Activated naive CD8-positive, alpha-beta T cell treated with anti-CD3 and anti-CD28 coated beads, Interleukin-2, amount 50 U/mL, for 16 hours (primary cell): ENCODE measurements around the gene EP400.
"Not testable (repeated sequence)": the region's sequence is repeated elsewhere in the genome, so short reads cannot be mapped to it uniquely, and the experiment has no call there.

Source experiments
- DNase-seq: peaks from one replicate; pipeline ENCODE4 v3.0.0-alpha.2; 2020; ENCODE audit warnings: low read depth, low spot score

The EP400 gene

DNA sequence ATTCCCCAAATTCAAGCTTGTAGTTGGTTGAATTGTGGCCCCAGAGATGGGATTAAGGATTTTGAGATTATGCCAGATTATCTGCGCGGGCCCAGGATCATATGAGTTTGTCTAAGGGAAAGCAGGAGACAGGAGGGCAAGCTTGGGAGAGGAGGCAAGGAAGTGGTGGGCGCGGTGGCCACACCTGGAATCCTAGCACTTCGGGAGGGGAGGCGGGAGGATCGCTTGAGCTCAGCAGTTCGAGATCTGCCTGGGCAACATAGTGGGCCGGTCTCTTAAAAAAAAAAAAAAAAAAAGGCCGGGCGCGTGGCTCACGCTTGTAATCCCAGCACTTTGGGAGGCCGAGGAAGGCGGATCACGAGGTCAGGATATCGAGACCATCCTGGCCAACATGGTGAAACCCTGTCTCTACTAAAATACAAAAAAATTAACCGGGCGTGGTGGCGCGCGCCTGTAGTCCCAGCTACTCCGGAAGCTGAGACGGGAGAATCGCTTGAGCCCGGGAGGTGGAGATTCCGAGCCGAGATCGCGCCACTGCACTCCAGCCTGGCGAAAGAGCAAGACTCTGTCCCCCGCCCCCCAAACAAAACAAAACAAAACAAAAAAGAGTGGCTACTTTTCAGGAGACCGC, 21.5 kb upstream of the EP400 start:
- no peak for DNase-seq

DNA sequence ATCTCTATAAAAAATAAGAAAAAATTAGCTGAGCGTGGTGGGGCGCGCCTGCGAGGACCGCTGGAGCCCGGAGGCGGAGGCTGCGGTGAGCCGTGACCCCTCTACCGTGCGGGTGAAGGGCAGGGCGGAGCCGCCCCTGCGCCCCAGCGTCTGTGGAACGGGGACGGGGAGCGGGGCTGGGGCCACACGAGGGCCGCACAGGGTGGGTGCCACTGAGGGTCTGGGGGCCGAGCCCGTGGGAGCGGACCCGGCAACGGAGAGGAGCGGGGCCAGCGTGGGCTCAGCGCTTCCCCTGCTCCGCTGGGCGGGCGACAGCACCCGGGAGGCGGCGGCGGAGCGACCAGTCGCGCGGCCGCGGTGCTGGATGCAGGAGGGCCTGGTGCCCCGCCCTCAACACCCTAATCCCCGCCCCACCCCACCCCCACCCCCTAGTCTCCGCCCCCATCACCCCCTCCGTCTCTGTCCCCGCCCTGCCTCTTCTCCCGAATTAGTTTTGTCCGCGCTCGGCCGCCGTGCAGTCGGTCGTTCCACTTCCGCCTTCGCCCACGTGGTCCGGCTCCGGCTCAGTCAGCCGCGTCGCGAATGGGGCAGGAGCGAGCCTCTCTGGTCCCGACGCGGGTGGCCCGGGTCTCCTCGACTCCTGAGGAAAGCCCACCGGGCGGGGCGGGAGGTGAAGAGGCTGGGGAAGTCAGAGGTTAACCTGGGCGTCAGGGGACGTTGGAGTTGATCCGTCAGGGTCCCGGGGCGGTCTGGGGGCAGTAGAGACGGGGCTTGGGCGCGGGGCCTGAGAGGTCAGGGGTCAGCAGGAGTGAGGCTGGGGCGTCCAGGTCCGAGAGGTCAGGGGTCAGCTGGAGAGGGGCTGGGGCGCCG, 20.8 kb upstream of the EP400 start, which contains the start of gene PUS1:
Gene PUS1, plus strand, starts transcription at position 566 of the 870 bp plus-strand sequence. CDS start 447 bp downstream, outside the sequence.
- DNase-seq: peak; percentile 84

DNA sequence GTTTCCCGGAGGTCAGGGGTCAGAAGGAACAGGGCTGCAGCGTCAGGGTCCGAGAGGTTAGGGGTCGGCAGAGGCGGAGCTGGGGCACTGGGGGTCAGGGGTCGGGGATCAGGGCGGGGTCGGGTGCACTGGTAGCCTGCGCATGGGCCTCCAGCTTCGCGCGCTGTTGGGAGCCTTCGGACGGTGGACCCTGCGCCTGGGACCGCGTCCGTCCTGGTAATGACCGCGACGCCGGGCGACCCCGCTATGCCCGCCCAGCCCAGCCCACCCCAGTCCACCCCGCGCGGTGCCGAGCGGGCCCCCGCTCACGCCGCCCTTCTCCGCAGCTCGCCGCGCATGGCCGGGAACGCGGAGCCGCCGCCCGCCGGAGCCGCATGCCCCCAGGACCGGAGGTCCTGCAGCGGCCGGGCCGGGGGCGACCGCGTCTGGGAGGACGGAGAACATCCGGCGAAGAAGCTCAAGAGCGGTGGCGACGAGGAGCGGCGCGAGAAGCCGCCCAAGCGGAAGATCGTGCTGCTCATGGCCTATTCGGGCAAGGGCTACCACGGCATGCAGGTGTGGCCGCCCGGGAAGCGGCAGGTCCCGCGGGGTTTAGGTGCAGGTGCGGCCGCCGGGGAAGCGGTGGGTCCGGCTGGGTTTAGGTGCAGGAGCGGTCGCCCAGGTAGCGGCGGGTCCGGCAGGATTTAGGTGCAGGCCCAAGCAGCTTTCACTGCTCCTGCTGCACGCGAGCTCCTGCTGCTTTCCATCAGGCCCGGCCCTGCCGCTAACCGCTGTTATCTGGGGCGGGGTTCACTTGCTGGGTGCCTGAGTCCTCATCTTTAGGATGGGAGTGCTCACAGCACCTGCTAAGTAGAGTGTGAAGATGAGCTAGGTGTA, 19.9 kb upstream of the EP400 start:
- no peak for DNase-seq

DNA sequence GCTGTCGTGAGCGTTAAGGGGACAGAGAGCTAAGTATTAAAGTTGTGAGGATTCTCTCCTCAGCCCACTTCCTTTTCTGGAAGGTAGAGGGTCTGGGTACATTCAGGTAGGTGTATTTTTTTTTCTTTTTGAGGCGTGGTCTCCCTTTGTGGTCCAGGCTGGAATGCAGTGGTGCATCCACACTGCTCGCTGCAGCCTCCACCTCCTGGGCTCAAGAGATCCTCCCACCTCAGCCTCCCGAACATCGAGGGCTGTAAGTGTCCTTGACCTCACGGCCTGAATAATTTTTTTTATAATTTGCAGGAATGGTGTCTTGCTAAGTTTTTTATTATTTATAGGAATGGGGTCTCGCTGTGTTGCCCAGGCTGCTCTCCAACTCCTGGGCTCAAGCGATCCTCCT, 19.2 kb upstream of the EP400 start:
- no peak for DNase-seq

DNA sequence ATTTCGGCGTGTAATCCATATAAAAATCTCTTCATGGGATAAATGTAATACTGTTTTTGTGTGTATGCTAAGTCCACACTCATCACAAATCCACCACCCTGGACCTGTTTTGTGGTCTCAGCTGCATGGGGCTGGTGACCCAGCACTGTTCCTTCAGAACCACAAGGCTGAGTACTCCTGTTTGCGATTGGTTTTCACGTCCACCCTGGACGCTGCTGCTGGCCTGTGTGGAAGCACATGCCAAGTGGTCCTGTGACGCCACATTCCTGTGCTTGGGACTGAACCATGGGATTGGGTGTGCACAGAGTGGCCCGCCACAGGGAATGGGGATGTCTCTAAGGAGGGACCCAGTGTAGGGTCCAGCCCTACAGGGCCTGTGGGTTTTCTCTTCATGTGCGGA, 16.4 kb upstream of the EP400 start:
- DNase-seq: no peak

DNA sequence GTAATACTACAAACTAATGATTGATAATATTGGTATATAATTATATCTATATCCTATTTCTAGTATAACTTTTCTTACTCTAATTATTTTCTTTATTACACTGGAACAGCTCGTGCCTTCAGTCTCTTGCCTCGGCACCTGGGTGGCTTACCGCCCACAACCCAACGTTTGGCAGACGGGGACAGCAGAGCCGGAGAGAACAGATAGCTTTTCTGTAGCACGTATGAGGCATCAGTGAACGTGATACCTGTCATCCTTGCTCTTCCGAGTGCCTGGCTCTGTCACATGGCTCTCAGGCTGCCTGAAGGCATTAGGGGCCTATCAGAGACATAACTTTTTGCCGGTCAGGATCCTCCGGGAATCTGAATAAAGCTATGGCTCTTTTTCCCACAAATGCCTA, 15.2 kb upstream of the EP400 start:
- DNase-seq: no peak

DNA sequence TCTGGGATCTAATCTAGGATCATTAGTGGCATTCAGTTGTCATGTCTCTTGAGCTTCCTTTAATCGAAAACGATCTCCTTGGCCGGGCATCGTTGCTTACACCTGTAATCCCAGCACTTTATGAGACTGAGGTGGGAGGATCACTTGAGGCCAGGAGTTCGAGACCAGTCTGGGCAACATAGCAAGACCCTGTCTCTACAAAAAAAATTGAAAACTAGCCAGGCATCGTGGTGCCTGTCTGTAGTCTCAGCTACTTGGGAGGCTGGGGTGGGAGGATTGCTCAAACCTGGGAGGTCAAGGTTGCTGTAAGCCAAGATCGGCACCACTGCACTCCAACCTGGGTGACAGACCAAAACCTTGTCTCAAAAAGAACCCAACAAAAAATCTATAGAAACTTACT, 11.7 kb upstream of the EP400 start:
- DNase-seq: no peak

DNA sequence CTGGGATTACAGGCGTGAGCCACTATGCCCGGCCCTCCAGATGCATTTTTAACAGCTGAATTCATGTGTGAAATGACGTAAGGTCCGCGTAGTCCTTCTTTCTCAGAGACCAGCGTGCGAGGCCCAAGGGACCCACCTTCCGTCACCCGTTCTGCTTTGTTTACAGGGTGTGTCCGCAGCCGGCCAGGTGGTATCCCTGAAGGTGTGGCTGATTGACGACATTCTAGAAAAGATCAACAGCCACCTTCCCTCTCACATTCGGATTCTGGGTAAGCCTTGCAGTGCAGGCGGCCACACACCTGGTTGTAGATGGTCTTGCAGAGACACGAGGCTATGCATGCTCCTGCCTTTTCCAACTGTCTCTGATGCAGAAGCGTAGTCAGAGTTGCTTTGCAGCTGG, 10.7 kb upstream of the EP400 start:
- no peak for DNase-seq

DNA sequence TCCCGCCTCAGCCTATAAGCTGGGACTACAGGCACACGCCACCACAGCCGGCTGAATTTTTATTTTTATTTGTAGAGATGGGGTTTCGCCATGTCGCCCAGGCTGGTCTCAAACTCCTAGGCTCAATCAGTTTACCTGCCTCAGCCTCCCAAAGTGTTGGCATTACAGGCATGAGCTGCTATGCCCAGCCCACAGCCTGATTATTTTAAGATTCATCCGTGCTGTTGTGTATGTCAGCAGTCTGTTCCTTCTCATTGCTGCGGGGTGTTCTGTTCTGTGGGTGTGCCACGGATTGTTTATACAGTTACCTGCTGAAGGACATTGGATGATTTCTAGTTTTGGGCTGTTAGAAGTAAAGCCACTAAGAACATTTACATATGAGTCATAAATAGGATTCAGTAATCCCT, 9.6 kb upstream of the EP400 start:
- no peak for DNase-seq

DNA sequence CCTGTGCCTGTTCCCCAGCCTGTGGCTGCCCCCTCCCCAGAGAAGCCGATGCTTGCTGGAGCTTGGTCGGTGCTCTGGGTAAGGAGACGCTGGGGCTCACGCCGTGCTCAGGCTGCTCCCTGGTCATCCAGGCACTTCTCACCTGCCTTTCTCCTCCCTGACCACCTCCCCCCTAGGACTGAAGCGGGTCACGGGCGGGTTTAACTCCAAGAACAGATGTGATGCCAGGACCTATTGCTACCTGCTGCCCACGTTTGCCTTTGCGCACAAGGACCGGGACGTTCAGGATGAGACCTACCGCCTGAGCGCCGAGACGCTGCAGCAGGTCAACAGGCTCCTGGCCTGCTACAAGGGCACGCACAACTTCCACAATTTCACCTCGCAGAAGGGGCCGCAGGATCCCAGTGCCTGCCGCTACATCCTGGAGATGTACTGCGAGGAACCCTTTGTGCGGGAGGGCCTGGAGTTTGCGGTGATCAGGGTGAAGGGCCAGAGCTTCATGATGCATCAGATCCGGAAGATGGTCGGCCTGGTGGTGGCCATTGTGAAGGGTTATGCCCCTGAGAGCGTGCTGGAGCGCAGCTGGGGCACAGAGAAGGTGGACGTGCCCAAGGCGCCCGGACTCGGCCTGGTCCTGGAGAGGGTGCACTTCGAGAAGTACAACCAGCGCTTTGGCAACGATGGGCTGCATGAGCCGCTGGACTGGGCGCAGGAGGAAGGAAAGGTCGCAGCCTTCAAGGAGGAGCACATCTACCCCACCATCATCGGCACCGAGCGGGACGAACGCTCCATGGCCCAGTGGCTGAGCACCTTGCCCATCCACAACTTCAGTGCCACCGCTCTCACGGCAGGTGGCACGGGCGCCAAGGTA, 8.4 kb upstream of the EP400 start:
- no peak for DNase-seq

DNA sequence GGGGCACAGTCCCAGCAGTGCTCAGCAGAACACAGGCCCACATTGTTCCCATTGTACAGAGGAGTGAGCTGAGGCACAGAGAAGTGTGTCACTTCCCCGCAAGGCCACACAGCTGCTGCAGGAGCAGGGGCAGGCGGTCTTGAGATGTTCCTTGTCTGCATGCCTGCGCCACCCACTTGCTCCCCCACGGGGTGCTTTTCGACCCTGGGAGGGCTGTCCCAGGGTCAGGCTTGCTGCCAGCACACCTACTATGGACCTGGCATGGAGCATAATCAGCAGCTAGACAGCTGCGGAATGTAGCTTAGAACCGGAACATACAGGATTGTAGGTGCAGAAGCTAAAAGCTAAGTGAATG, 7.8 kb upstream of the EP400 start:
- no peak for DNase-seq

DNA sequence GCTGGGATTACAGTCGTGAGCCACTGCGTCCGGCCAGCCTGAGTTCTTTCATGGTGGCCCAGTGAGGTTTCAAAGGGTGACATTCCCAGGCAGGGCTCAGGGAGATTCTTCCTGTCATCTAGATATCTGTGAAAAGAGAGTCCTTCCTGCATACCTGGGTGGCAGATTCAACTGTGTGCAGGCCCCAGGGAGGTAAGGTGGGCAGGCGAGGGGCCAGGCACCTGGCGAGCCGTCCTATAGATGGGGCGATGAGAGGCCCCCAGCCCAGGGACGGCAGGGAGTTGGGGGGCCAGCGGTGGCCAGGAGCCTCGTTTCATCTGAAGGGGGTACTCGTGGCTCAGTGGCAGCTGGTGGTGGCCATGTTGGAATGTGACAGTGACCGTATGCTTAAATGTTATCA, 7.1 kb upstream of the EP400 start:
- no peak for DNase-seq

DNA sequence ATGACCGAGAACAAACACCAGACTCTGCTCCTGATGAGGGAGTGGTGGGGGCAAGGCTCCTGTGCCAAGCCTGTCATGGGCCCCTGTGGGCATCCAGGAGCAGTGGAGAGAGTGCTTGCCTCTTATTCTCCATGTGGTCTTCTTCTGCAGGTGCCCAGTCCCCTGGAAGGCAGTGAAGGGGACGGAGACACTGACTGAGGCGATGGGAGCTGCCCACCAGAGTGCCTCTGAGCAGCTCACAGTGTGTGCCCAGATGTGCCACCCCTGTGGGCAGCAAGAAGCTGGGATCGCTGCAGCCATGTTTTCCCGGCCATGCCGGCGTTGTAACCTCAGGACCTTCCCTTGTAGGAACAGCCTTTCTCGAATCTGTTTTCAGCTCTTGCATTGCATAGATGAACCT, 6.4 kb upstream of the EP400 start:
- DNase-seq: no peak

DNA sequence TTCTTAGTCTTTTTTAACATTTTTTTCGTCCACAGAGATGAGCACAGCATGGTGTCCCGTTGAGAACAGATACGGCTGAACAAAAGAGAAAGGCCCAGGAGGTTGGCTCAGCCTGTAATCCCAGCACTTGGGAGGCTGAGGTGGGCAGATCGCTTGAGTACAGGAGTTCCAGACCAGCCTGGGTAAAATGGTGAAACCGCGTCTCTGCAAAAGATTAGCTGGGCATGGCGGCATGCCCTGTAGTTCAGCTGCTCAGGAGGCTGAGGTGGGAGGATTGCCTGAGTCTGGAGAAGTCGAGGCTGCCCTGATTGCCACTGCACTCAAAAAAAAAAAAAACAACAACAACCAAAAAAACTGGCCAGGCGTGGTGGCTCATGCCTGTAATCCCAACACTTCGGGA, 5.9 kb upstream of the EP400 start:
- no peak for DNase-seq

DNA sequence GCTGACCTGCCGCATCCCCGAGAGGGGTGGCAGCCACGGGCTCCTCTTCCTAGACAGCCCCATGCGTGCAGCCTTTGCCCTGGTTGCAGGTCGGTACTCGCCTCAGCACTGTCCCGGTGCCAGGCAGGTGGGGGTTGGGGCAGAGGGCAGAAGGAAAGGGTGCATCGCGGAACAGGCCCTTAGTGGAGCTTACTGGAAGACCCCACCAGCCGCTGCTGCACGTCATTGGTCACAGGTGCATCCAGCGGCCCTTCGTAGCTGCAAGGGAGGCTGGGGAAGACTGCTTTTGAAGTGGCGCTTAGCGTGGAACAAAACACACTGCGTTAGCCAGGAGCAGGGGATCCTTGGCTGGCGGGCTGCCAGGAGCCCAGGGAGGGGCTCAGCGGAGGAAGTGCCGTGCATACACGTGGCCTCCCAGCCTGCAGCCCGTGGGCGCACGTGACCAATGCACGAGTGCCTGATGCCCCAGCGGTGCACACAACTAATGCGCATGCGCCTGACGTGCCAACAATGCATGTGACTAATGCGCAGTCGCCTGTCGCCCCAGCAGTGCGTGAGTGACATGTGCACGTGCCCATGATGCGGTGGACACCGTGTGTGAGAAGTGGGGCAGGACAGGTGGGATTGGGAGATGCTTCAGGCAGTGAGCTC, 5.0 kb upstream of the EP400 start:
- DNase-seq: no peak

DNA sequence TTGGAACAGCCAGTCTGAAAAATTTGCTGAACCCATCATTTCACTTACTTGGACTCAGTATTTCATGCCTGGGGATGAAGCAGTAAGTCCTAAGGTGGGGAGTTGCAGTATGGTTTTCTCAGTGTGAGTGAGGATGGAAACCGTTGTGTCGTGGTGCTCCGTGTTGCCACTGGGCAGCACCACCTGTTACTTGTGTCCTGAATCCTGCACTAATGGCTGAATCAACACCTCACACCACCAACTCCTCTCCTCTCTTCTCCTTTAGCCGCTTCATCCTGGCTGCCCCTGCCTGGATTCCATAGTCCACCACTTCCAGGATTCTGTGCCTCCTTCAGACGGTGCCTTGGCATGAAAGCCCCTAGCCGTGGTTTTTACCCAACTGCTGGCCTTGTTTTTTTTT, 3.0 kb upstream of the EP400 start:
- no peak for DNase-seq

DNA sequence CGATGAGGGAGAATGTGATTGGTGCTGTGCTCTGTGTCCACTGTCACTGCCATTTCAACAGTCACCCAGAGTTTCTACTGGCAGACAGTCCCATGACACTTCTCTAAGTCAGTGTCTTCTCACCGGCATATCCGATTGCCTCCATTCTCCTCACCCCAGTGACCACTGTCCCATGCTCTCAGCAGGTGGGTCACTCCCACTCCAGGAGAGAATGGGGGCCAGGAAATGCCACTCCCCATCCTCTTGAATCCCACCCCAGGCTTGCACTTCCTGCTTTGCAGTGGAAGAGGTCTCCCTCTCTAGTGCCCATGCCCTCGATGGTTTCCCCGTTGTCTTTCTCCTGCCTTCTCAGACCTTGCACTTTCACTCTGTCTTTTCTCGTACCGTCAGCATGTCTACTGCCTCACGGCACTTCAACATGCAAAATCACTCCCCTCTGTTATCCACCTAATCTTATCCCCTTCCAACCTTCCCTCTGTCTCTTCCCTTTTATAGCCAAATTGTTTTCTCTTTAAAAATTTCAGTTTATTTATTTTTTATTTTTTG, 2.2 kb upstream of the EP400 start:
- no peak for DNase-seq

DNA sequence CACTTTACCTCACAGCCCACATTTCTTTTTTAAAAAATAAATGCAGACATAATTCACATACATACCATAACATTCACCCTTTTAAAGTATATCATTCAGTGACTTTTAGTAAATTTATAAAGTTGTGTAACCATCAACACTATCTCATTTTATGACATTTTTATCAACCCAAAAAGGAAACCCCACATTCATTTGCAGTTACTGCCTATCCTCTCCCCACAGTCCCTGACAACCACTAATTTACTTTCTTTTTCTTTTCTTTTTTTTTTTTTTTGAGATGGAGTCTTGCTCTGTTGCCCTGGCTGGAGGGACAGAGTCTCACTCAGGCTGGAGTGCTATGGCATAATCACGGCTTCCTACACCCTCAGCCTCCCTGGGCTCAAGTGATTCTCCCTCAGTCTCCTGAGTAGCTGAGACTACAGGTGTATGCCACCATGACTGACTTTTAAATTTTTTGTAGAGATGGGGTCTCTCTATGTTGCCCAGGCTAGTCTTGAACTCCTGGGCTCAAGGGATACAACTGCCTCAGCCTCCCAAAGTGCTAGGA, 1.5 kb upstream of the EP400 start:
- DNase-seq: no peak

DNA sequence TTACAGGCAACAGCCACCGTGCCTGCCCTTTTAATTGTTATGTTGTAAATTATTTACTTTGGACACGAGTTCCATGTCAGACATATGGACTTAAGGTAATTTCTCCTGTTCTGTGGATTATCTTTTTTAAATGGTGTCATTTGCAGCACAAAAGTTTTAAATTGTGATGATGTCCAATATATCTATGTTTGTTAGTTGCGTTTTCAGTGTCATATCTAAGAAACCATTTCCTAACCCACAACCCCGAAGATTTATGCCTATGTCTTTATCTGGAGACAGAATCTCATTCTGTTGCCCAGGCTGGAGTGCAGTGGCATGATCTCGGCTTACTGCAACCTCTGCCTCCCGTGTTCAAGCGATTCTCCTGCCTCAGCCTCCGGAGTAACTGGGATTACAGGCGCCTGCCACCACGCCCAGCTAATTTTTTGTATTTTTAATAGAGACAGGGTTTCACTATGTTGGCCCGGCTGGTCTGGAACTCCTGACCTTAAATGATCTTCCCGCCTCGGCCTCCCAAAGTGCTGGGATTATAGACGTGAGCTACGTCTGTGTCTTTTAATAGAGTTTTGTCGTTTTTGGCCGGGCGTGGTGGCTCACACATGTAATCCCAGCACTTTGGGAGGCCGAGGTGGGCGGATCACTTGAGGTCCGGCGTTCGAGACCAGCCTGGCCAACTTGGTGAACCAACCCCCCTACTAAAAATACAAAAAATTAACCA, 870 bp upstream of the EP400 start:
- not testable (repeated sequence) for DNase-seq
